ENCODE data around the gene LYST. TPM values are rescaled to one million over a fixed set of nuclear protein-coding genes. Genes with fewer than 3 reads are reported as not detected.

The LYST gene
- polyA plus RNA-seq, 1 experiment = 6.5 TPM

DNA sequence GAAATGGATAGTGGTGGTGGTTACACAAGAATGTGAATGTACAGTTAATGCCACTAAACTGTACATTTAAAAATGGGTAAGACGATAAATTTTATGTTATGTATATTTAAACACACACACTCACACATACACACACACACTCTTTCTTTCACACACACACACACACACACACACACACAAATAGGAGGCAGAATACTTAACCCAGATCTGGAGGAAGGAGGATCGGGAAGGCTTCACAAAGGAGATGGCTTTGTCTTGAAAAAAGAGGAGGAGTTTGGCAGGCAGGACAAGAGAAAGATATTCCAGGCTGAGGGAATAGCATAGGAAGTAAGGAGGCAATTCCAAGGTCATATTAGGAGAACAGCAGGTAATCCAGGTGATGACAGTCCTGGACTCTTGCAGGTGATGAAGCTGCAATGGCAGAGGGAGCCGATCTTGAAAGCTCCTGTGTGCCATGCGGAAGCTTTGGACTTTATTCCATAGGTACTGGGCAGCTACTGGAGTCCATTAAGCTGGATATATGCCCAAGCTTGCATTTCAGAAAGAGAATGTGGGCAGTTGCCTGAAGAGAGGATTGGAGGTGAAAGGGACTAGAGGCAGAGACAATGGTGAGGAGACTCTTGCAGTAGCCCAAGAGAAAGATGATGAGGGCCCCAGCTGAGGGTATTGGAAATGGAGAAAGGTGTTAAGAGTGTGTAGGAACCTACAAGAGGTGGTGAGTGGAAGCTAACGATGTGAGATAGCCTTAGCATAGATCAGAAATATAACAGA, 15.4 kb upstream of the LYST start:
- Histone ChIP-seq H3K4me3 (ENCODE audit: low read depth, low read length) (no peak overlapping the region), H3K27me3 (ENCODE audit: control insufficient read depth, insufficient read depth, low read length) (no peaks in the 10 kb centered on the region), H3K27ac (ENCODE audit: low read depth, low read length) (peak overlapping the region; percentile 3), H3K9me3 (ENCODE audit: control insufficient read depth, insufficient read depth, low read length) (no peaks in the 10 kb centered on the region)
- DNase-seq (ENCODE audit: low read depth, low spot score) = no peak
- TF ChIP-seq, protein P1, sequence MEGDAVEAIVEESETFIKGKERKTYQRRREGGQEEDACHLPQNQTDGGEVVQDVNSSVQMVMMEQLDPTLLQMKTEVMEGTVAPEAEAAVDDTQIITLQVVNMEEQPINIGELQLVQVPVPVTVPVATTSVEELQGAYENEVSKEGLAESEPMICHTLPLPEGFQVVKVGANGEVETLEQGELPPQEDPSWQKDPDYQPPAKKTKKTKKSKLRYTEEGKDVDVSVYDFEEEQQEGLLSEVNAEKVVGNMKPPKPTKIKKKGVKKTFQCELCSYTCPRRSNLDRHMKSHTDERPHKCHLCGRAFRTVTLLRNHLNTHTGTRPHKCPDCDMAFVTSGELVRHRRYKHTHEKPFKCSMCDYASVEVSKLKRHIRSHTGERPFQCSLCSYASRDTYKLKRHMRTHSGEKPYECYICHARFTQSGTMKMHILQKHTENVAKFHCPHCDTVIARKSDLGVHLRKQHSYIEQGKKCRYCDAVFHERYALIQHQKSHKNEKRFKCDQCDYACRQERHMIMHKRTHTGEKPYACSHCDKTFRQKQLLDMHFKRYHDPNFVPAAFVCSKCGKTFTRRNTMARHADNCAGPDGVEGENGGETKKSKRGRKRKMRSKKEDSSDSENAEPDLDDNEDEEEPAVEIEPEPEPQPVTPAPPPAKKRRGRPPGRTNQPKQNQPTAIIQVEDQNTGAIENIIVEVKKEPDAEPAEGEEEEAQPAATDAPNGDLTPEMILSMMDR (IDR thresholded peaks at IDR 0.05; ENCODE audit: low read depth, low read length) = no peak
- ChIA-PET CTCF (interaction anchor here (0.6 to 2.8 kb wide), 2 partner anchors 39 to 1252 kb away, joined by 5 to 8 read pairs; no protein-coding TSS in a partner anchor), POLR2A (interaction anchor here (0.6 kb wide), 1 partner anchor 40 kb away, joined by 6 read pairs; no protein-coding TSS in a partner anchor)

DNA sequence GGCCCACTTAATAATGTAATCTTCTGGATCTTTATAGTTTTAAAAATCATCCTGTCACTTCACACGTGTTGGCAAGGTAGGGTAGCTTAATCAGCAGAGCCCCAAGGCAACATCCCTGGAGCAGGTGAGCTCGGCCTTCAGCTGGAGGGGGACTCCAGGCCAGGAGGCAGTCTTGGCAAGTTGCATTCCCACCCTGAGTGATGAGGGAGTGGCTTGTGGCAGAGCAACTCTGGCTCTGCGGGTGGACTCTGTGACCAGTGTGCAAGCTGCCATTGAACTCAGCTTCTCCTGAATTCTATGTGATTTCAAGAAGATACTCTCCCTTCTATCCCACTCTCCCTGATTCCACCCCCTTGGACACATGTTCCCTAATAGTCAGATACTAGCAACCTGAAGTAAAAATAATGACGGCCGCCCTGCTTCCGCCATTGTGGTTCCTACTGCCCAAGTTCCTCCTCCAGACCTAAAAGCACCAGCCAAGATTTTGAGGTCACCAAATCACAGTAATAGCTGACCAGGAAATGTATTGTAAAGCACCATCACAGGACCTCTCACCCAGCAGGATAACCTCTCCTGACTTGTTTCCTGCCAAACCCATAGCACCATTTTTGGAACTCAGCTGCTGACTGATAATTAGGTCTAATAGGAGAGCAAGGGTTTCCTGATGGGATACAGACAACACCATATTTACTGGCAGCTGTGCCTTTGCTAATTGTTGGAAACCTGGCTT, 11.5 kb upstream of the LYST start:
- Histone ChIP-seq H3K9me3 (ENCODE audit: control insufficient read depth, insufficient read depth, low read length) (no peaks in the 10 kb centered on the region), H3K27me3 (ENCODE audit: control insufficient read depth, insufficient read depth, low read length) (no peaks in the 10 kb centered on the region), H3K27ac (ENCODE audit: low read depth, low read length) (no peak overlapping the region), H3K4me3 (ENCODE audit: low read depth, low read length) (no peak overlapping the region)
- TF ChIP-seq, protein P1 (IDR thresholded peaks at IDR 0.05; ENCODE audit: low read depth, low read length) = no peak
- ChIA-PET CTCF (interaction anchor here (0.8 to 1.7 kb wide), 4 partner anchors 10 to 364 kb away, joined by 3 to 6 read pairs (median 3); no protein-coding TSS in a partner anchor), POLR2A (no interaction called here)
- no peak for DNase-seq (ENCODE audit: low read depth, low spot score)

DNA sequence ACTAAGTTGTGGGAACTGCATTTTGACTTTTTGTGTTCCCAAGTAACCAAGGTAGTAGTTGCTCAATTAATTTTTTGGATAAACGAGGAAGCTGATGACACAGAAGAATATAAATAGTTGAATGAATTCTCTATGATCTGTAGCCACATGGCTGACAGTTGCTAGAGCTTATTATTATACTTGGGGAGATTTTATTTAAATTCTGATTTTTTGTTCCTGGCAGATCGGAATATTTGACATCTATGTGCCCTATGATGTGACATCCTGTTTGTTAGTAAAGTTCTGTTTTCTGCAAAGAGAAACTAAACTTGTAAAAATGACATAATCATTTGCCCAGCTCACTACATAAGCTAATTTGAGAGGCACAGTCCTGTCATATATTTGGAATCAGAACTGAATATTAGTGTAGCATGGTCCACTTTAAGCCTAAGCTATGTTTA, 9.7 kb upstream of the LYST start:
- H3K9me3 ChIP-seq (ENCODE audit: control insufficient read depth, insufficient read depth, low read length) = no peaks in the 10 kb centered on the region
- CTCF ChIA-PET = interaction anchor here (1.3 to 1.5 kb wide), 3 partner anchors 11 to 95 kb away, joined by 3 to 5 read pairs (median 3); no protein-coding TSS in a partner anchor
- TF ChIP-seq, protein P1 (IDR thresholded peaks at IDR 0.05; ENCODE audit: low read depth, low read length) = no peak
- POLR2A ChIA-PET = interaction anchor here (0.6 to 0.8 kb wide), 2 partner anchors 10 to 64 kb away, joined by 3 read pairs; no protein-coding TSS in a partner anchor
- no peak for DNase-seq (ENCODE audit: low read depth, low spot score)
- H3K27ac ChIP-seq (ENCODE audit: low read depth, low read length) = no peak overlapping the region
- H3K27me3 ChIP-seq (ENCODE audit: control insufficient read depth, insufficient read depth, low read length) = no peaks in the 10 kb centered on the region
- H3K4me3 ChIP-seq (ENCODE audit: low read depth, low read length) = no peak overlapping the region

DNA sequence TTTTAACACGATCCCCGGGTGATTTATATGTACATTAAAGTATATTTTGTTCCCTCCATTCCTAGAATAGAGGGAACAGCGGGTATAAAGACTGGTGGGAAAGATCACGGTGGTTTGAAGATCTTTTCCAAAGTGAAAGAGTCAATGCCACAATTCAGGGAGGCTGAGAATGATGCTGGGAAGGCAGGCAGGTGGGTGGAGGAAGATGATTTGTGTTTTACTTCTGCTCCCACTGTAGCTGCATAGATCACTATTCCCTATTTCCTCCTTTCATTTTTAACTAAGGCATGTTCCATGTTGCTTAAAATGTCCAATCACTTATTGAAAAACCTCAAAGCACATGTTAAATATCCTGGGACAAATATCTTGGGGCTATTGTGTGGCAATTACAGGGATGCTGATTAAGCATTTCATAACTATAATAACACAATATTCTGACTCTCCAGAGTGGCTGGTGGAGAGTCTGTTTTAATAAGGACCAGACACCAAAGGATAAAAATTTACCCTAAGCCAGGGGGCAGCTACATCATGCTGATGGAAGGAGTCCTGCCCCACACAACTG, 8.4 kb upstream of the LYST start:
- POLR2A ChIA-PET = no interaction called here

More for the DNA sequence above, 8.4 kb upstream of the LYST start:
- CTCF ChIA-PET = interaction anchor here (1.3 to 1.9 kb wide), 2 partner anchors 9 to 97 kb away, joined by 3 to 7 read pairs; no protein-coding TSS in a partner anchor
- Histone ChIP-seq H3K27me3 (ENCODE audit: control insufficient read depth, insufficient read depth, low read length) (no peaks in the 10 kb centered on the region), H3K27ac (ENCODE audit: low read depth, low read length) (no peak overlapping the region), H3K4me3 (ENCODE audit: low read depth, low read length) (no peak overlapping the region), H3K9me3 (ENCODE audit: control insufficient read depth, insufficient read depth, low read length) (no peaks in the 10 kb centered on the region)
- DNase-seq (ENCODE audit: low read depth, low spot score) = no peak
- TF ChIP-seq, protein P1 (IDR thresholded peaks at IDR 0.05; ENCODE audit: low read depth, low read length) = no peak

Measured in AG04450 (cell line).